Measurements from ENCODE around the gene KRTAP5-2.
"Not testable (repeated sequence)": the region's sequence is repeated elsewhere in the genome, so short reads cannot be mapped to it uniquely, and the experiment has no call there.

DNA sequence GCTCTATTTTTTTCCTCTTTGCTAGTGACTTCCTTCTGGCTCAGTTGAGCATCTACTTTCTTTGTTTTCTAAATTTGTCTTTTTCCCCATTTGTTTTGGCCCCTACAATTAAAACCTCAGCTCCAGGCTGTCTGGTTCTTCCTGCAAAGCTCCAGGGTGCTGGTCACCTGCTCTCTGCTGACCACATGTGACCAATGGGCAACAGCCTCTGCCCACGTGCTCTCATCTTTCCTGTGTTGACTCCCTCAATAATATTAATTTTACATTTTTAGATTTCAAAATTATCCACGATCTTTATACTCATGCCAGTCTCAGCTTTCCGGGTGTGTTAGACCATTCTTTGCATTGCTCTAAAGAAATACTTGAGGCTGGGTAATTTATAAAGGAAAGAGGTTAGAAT is 312 bp upstream of the KRTAP5-2 start:
- not testable (repeated sequence) for TF ChIP-seq POLR2A (IDR thresholded peaks at IDR 0.05; ENCODE audit: control extremely low read depth in 1 of 2, low read depth in 2 of 2, low read length in 2 of 2); YY1 (IDR thresholded peaks at IDR 0.05; ENCODE audit: low read depth, low read length); EZH2 (IDR thresholded peaks at IDR 0.05; ENCODE audit: low read depth, low read length, severe bottlenecking); POLR2AphosphoS5 (IDR thresholded peaks at IDR 0.05; ENCODE audit: low read depth, low read length); EP300 (IDR thresholded peaks at IDR 0.05; ENCODE audit: borderline replicate concordance in 1 of 2, low read depth in 2 of 2, low read length in 2 of 2); RAD21 (IDR thresholded peaks at IDR 0.05 in 1 of 2, conservative IDR thresholded peaks at IDR 0.05 in 1 of 2; ENCODE audit: low read depth in 2 of 2, low read length in 2 of 2); TAF1 (IDR thresholded peaks at IDR 0.05; ENCODE audit: low read depth, low read length)
- TF ChIP-seq, protein P1, sequence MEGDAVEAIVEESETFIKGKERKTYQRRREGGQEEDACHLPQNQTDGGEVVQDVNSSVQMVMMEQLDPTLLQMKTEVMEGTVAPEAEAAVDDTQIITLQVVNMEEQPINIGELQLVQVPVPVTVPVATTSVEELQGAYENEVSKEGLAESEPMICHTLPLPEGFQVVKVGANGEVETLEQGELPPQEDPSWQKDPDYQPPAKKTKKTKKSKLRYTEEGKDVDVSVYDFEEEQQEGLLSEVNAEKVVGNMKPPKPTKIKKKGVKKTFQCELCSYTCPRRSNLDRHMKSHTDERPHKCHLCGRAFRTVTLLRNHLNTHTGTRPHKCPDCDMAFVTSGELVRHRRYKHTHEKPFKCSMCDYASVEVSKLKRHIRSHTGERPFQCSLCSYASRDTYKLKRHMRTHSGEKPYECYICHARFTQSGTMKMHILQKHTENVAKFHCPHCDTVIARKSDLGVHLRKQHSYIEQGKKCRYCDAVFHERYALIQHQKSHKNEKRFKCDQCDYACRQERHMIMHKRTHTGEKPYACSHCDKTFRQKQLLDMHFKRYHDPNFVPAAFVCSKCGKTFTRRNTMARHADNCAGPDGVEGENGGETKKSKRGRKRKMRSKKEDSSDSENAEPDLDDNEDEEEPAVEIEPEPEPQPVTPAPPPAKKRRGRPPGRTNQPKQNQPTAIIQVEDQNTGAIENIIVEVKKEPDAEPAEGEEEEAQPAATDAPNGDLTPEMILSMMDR (IDR thresholded peaks at IDR 0.05; ENCODE audit: control extremely low read depth in 1 of 3, insufficient read depth in 1 of 3, low read depth in 1 of 3, low read length in 3 of 3), result not testable (repeated sequence)

All from H1 (cell line).